K562 (cell line): ENCODE results near the gene ZDHHC1. TPM values are rescaled to one million over a fixed set of nuclear protein-coding genes. Genes with fewer than 3 reads are reported as not detected.

Source experiments
- ATAC-seq: fragments of 200-7000 bp; cut with Tn5 transposase; 3 replicates; pipeline ENCODE4 v1.9.1; 2020; ENCODE audit warnings: moderate library complexity
- BruUV-seq: library from RNA; stranded (reverse); fragments of 400-500 nt; replicated peaks from 2 replicates; lab custom pipeline; 2021; lab: Mats Ljungman, UMichigan
- CTCF ChIA-PET: fragments of 300-600 bp; formaldehyde crosslinking; extraction: SDS; loops from one replicate; lab custom pipeline; 2021; ENCODE audit warnings: low intra/inter-chr PET ratio; lab: Yijun Ruan, JAX
- POLR2A ChIA-PET: fragments of 300-600, 350-650 bp; sonication (Branson Sonifier 250); formaldehyde crosslinking; extraction: SDS; loops from one replicate; lab custom pipeline; 2021; ENCODE audit warnings: antibody characterized with exemption, inconsistent platforms; lab: Yijun Ruan, JAX
- DNase-seq, 4 experiments: peaks; one replicate each; pipeline versions ENCODE4 v3.0.0 to v3.0.0-alpha.2; 2011 to 2018; ENCODE audit warnings: low spot score in 3 of 4, mixed read lengths in 3 of 4; ENCODE audit errors: extremely low read depth in 1 of 4
- FAIRE-seq: peaks from 2 replicates; lab custom pipeline; 2011; peaks lifted over from hg19 to GRCh38; lab: Jason Lieb, UNC
- H2AFZ ChIP-seq: 2 replicates; pipeline ENCODE4 v1.6.0; 2011; ENCODE audit warnings: low read depth, low read length, control low read depth, inconsistent platforms
- H3K27ac ChIP-seq: fragments of 200-600 bp; 3 replicates; pipeline ENCODE4 v1.8.0; 2011; ENCODE audit warnings: low read depth, mild to moderate bottlenecking, control low read depth, inconsistent platforms, low read length, moderate library complexity, mixed read lengths; ENCODE audit errors: extremely low read depth
- H3K27me3 ChIP-seq, 2 experiments: fragments of 300-600 bp in 1 of 2; 2 replicates in 1 of 2; 3 replicates in 1 of 2; pipeline versions ENCODE4 v1.6.0 to v1.8.0; 2011; ENCODE audit warnings: inconsistent platforms in 2 of 2, low read length in 2 of 2, mild to moderate bottlenecking in 1 of 2, mixed read lengths in 1 of 2, moderate library complexity in 1 of 2; ENCODE audit not compliant: control insufficient read depth in 2 of 2, insufficient read depth in 2 of 2
- H3K36me3 ChIP-seq: fragments of 300-600 bp; 3 replicates; pipeline ENCODE4 v1.8.0; 2011; ENCODE audit warnings: mild to moderate bottlenecking, low read length, inconsistent platforms; ENCODE audit not compliant: control insufficient read depth, insufficient read depth
- H3K4me1 ChIP-seq, 2 experiments: fragments of 200-600 bp in 1 of 2; replicated peaks in 1 of 2; 2 replicates in 1 of 2; 3 replicates in 1 of 2; pipeline versions ENCODE4 v1.5.1 to v1.8.0; 2011; ENCODE audit warnings: inconsistent platforms in 2 of 2, low read length in 2 of 2, mild to moderate bottlenecking in 1 of 2, mixed read lengths in 1 of 2, moderate library complexity in 1 of 2; ENCODE audit not compliant: control insufficient read depth in 2 of 2, insufficient read depth in 2 of 2
- H3K4me2 ChIP-seq: 2 replicates; pipeline ENCODE4 v1.6.1; 2011; ENCODE audit warnings: low read length, control low read depth, inconsistent platforms, mixed read lengths; ENCODE audit not compliant: insufficient read depth
- H3K4me3 ChIP-seq: fragments of 200-600 bp; sonication (generic), shearing (Covaris generic); 2 replicates; pipeline ENCODE4 v1.5.1; 2016; ENCODE audit warnings: control low read depth, inconsistent platforms
- H3K79me2 ChIP-seq: fragments of 200-600 bp; 3 replicates; pipeline ENCODE4 v1.8.0; 2011; ENCODE audit warnings: low read length, inconsistent platforms; ENCODE audit not compliant: control insufficient read depth, insufficient read depth
- H3K9ac ChIP-seq, 2 experiments: 2 replicates each; pipeline versions ENCODE4 v1.6.0 to v1.6.1; 2011; ENCODE audit warnings: low read depth in 2 of 2, low read length in 2 of 2, control low read depth in 1 of 2, inconsistent platforms in 1 of 2, mild to moderate bottlenecking in 1 of 2, mixed read lengths in 1 of 2; ENCODE audit not compliant: insufficient read depth in 1 of 2
- H3K9me1 ChIP-seq: one replicate; pipeline ENCODE4 v1.6.0; 2011; ENCODE audit warnings: inconsistent platforms, mild to moderate bottlenecking, low read length, moderate library complexity; ENCODE audit not compliant: control insufficient read depth, insufficient read depth
- H3K9me3 ChIP-seq: replicated peaks from 2 replicates; pipeline ENCODE4 v1.5.1; 2011; ENCODE audit warnings: low read depth, low read length, inconsistent platforms; ENCODE audit not compliant: control insufficient read depth, insufficient read depth
- H4K20me1 ChIP-seq: replicated peaks from 2 replicates; pipeline ENCODE4 v1.6.1; 2011; ENCODE audit warnings: low read length, inconsistent platforms, mixed read lengths; ENCODE audit not compliant: control insufficient read depth, insufficient read depth
- DMBX1 ChIP-seq: fragments of 250-450 bp; sonication (Bioruptor Pico); IDR thresholded peaks from 2 replicates; pipeline ENCODE4 v1.8.0; 2022; ENCODE audit warnings: inconsistent platforms, mild to moderate bottlenecking, moderate library complexity, borderline replicate concordance
- EP300 ChIP-seq: IDR thresholded peaks from 2 replicates; pipeline ENCODE4 v1.6.1; 2012; ENCODE audit warnings: low read length, improper control_type of control experiment
- NFRKB ChIP-seq: fragments of 450-650 bp; IDR thresholded peaks from 2 replicates; pipeline ENCODE4 v1.6.1; 2016; ENCODE audit warnings: low read depth
- RCOR1 ChIP-seq, 2 experiments: IDR thresholded peaks; 2 replicates each; pipeline ENCODE4 v1.6.1; 2012; ENCODE audit warnings: low read depth in 2 of 2, low read length in 2 of 2, borderline replicate concordance in 1 of 2, improper control_type of control experiment in 1 of 2
- ZFP30 ChIP-seq: fragments of 250-450 bp; sonication (Bioruptor Pico); IDR thresholded peaks from 2 replicates; pipeline ENCODE4 v1.8.0; 2022; ENCODE audit warnings: moderate library complexity, mild to moderate bottlenecking, inconsistent platforms, borderline replicate concordance
- ZNF830 ChIP-seq: fragments of 250-450 bp; sonication (Bioruptor Pico); IDR thresholded peaks from 2 replicates; pipeline ENCODE4 v1.5.0; 2021; ENCODE audit warnings: mild to moderate bottlenecking
- WGBS: fragments of 100-300 bp; shearing (Covaris generic); methylation state at CpG from one replicate; pipeline ENCODE4 v1.1.6; 2016; ENCODE audit warnings: low coverage, mixed read lengths; ENCODE audit not compliant: insufficient coverage; ENCODE audit errors: missing lambda C conversion rate; 5-methylcytosine and 5-hydroxymethylcytosine counted together
- in situ Hi-C: fragments of 300-500 bp; cut with MboI; formaldehyde crosslinking; loops from 4 replicates; pipeline ENCODE4 v1.15.0; 2018; ENCODE audit warnings: inconsistent platforms, mixed read lengths
- intact Hi-C: fragments of 100-400 bp; cut with micrococcal nuclease; formaldehyde crosslinking; loops from 2 replicates; pipeline ENCODE4 v1.14.2; 2022
- polyA plus RNA-seq, 8 experiments: library from polyadenylated mRNA; depleted of rRNA in 4 of 8; stranded (reverse) in 5 of 8; unstranded in 3 of 8; fragments of >200 nt; fragmentation: Nextera tagmentation in 2 of 8; fragmentation: Illumina TruSeq in 1 of 8; extraction: Ambion mirVana in 2 of 8; extraction: Trizol in 1 of 8; gene quantifications; 2 replicates each; pipeline versions ENCODE4 v1.2.1 to v1.2.3, GENCODE V29; 2011 to 2014; ENCODE audit warnings: inconsistent platforms in 1 of 8, missing spikeins in 1 of 8
- total RNA-seq, 7 experiments: library from RNA; depleted of rRNA in 6 of 7; stranded (reverse); fragments of >200 nt in 6 of 7; fragmentation: Illumina TruSeq in 2 of 7; extraction: Trizol in 2 of 7; gene quantifications; 2 replicates each; pipeline versions ENCODE4 v1.2.1 to v1.2.3, GENCODE V29; 2011 to 2021; ENCODE audit warnings: low replicate concordance in 1 of 7
- TF ChIP-seq, protein P1 (sequence below): fragments of 250-450 bp; sonication (Bioruptor Pico); IDR thresholded peaks from 2 replicates; pipeline ENCODE4 v1.9.0; 2021; ENCODE audit warnings: mild to moderate bottlenecking
- TF ChIP-seq, protein P2 (sequence below): fragments of 450-650 bp; IDR thresholded peaks from 2 replicates; pipeline ENCODE4 v1.6.1; 2016; ENCODE audit warnings: mild to moderate bottlenecking, moderate library complexity

Gene ZDHHC1
- total and polyA plus RNA-seq, 9 of the 15 experiments (the other 6 are each of a cell fraction or from before 2014, with no cell fraction given), result 0.06 to 0.77 (median 0.25) TPM; not detected in 4

DNA sequence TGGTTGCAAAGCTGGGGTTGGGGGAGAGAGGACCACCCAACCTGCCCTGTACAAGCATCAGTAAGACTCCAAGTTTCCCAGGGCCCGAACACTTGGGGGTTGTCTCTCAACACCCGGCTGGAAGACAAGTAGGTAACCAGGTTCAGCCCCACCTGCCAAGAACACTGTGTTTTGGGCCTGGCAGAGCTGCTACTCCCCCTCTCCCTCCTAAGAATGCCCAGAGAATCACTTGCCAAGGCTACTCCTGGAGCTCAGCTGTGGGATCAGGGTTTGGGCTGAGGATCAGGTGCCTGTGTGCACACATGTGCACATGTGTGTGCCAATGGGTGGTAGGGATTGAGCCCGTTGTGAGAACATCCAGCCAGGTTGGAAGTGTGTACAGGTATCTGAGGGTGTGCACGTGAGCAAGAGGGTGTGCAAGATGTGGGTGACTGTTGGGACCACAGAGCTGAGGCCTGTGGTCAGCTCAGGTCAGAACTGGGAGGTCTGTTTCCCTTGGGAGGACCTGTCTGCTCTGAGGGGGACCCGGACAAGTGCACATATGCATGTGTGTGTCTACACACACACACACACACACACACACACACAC, 16.9 kb upstream of the ZDHHC1 start:
- no peak for TF ChIP-seq EP300
- TF ChIP-seq, protein P1, sequence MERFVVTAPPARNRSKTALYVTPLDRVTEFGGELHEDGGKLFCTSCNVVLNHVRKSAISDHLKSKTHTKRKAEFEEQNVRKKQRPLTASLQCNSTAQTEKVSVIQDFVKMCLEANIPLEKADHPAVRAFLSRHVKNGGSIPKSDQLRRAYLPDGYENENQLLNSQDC (CRISPR knock-in tag), result no peak
- no peak for TF ChIP-seq DMBX1 (CRISPR knock-in tag)
- no peak for TF ChIP-seq ZNF830 (CRISPR knock-in tag)
- TF ChIP-seq NFRKB, result no peak
- no peak for TF ChIP-seq RCOR1 (IDR thresholded peaks at IDR 0.05; ENCODE audit: borderline replicate concordance in 1 of 2, low read depth in 2 of 2, low read length in 2 of 2)
- TF ChIP-seq, protein P2, sequence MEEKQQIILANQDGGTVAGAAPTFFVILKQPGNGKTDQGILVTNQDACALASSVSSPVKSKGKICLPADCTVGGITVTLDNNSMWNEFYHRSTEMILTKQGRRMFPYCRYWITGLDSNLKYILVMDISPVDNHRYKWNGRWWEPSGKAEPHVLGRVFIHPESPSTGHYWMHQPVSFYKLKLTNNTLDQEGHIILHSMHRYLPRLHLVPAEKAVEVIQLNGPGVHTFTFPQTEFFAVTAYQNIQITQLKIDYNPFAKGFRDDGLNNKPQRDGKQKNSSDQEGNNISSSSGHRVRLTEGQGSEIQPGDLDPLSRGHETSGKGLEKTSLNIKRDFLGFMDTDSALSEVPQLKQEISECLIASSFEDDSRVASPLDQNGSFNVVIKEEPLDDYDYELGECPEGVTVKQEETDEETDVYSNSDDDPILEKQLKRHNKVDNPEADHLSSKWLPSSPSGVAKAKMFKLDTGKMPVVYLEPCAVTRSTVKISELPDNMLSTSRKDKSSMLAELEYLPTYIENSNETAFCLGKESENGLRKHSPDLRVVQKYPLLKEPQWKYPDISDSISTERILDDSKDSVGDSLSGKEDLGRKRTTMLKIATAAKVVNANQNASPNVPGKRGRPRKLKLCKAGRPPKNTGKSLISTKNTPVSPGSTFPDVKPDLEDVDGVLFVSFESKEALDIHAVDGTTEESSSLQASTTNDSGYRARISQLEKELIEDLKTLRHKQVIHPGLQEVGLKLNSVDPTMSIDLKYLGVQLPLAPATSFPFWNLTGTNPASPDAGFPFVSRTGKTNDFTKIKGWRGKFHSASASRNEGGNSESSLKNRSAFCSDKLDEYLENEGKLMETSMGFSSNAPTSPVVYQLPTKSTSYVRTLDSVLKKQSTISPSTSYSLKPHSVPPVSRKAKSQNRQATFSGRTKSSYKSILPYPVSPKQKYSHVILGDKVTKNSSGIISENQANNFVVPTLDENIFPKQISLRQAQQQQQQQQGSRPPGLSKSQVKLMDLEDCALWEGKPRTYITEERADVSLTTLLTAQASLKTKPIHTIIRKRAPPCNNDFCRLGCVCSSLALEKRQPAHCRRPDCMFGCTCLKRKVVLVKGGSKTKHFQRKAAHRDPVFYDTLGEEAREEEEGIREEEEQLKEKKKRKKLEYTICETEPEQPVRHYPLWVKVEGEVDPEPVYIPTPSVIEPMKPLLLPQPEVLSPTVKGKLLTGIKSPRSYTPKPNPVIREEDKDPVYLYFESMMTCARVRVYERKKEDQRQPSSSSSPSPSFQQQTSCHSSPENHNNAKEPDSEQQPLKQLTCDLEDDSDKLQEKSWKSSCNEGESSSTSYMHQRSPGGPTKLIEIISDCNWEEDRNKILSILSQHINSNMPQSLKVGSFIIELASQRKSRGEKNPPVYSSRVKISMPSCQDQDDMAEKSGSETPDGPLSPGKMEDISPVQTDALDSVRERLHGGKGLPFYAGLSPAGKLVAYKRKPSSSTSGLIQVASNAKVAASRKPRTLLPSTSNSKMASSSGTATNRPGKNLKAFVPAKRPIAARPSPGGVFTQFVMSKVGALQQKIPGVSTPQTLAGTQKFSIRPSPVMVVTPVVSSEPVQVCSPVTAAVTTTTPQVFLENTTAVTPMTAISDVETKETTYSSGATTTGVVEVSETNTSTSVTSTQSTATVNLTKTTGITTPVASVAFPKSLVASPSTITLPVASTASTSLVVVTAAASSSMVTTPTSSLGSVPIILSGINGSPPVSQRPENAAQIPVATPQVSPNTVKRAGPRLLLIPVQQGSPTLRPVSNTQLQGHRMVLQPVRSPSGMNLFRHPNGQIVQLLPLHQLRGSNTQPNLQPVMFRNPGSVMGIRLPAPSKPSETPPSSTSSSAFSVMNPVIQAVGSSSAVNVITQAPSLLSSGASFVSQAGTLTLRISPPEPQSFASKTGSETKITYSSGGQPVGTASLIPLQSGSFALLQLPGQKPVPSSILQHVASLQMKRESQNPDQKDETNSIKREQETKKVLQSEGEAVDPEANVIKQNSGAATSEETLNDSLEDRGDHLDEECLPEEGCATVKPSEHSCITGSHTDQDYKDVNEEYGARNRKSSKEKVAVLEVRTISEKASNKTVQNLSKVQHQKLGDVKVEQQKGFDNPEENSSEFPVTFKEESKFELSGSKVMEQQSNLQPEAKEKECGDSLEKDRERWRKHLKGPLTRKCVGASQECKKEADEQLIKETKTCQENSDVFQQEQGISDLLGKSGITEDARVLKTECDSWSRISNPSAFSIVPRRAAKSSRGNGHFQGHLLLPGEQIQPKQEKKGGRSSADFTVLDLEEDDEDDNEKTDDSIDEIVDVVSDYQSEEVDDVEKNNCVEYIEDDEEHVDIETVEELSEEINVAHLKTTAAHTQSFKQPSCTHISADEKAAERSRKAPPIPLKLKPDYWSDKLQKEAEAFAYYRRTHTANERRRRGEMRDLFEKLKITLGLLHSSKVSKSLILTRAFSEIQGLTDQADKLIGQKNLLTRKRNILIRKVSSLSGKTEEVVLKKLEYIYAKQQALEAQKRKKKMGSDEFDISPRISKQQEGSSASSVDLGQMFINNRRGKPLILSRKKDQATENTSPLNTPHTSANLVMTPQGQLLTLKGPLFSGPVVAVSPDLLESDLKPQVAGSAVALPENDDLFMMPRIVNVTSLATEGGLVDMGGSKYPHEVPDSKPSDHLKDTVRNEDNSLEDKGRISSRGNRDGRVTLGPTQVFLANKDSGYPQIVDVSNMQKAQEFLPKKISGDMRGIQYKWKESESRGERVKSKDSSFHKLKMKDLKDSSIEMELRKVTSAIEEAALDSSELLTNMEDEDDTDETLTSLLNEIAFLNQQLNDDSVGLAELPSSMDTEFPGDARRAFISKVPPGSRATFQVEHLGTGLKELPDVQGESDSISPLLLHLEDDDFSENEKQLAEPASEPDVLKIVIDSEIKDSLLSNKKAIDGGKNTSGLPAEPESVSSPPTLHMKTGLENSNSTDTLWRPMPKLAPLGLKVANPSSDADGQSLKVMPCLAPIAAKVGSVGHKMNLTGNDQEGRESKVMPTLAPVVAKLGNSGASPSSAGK, result no peak
- TF ChIP-seq ZFP30 (CRISPR knock-in tag), result no peak
- TF ChIP-seq, all 486 proteins: peak for 0
- peaks cover 6 to 39% of the 10 kb centered on the region in 2 experiments; a peak in 3 of 5 replicates for H3K4me1 ChIP-seq
- no peaks in the 10 kb centered on the region for H3K27me3 ChIP-seq
- WGBS, result 60% methylated on average over 4 of the region's 5 CpGs
- CTCF ChIA-PET, result no interaction called here
- POLR2A ChIA-PET, result interaction anchor here (0.8 to 1.2 kb wide), 4 partner anchors 9 to 19 kb away, joined by 3 read pairs; no protein-coding TSS in a partner anchor
- H3K9me1 ChIP-seq, result peaks cover 3% of the 10 kb centered on the region
- no TSS peak for BruUV-seq
- DNase-seq, result no peak
- no peak overlapping the region for H2AFZ ChIP-seq
- peaks cover 13% of the 10 kb centered on the region; the same call in 1 of the 3 replicates for H3K36me3 ChIP-seq
- in situ Hi-C loops (no loop called here), intact Hi-C loops (no loop called here)
- H3K27ac ChIP-seq, result no peak overlapping the region
- H3K4me2 ChIP-seq, result no peak overlapping the region
- peak overlapping the region in 1 of 2 experiments; percentile 43; a peak in 1 of 4 replicates for H3K9ac ChIP-seq
- peaks cover 13% of the 10 kb centered on the region; the same call in 1 of the 2 replicates for H4K20me1 ChIP-seq
- no peak for FAIRE-seq
- no peaks in the 10 kb centered on the region for H3K9me3 ChIP-seq
- no peak overlapping the region for H3K4me3 ChIP-seq
- no peak for ATAC-seq
- H3K79me2 ChIP-seq, result no peaks in the 10 kb centered on the region
